ENCODE results near the gene CLTB. TPM values are rescaled to one million over a fixed set of nuclear protein-coding genes. Genes with fewer than 3 reads are reported as not detected.

Gene CLTB
- total and polyA plus RNA-seq, 2 donors (not counting 1 experiment from before 2014, with no cell fraction given): 29.9 to 41.7 TPM

GRCh38 chr5:176424181-176424580 is 7.8 kb upstream of the CLTB start:
- H3K27me3 Mint-ChIP-seq: peaks cover 15% of the 10 kb centered on the region
- no peaks in the 10 kb centered on the region for H3K36me3 ChIP-seq (replicated peaks in 1 of 2; ENCODE audit: control extremely low read depth in 1 of 2, control insufficient read depth in 1 of 2, extremely low read depth in 1 of 2, insufficient read depth in 2 of 2, low read length in 1 of 2)
- H3K4me3 Mint-ChIP-seq: no peak overlapping the region
- WGBS (ENCODE audit: insufficient coverage): no CpG with 5 or more reads among the region's 3 CpGs
- H3K27ac Mint-ChIP-seq: no peak overlapping the region
- intact Hi-C loops (cut with micrococcal nuclease): no loop called here
- ATAC-seq (ENCODE audit: low read depth): no peak
- POLR2A ChIA-PET: no interaction called here
- H3K4me1 Mint-ChIP-seq: no peaks in the 10 kb centered on the region
- no peak overlapping the region for H3K4me3 ChIP-seq (ENCODE audit: control extremely low read depth in 1 of 5, extremely low read depth in 1 of 5, insufficient read depth in 1 of 5, low read depth in 2 of 5, low read length in 4 of 5)
- H3K9me3 Mint-ChIP-seq (ENCODE audit: insufficient read depth): no peaks in the 10 kb centered on the region
- H3K79me2 ChIP-seq (ENCODE audit: control insufficient read depth, insufficient read depth, low read length): no peaks in the 10 kb centered on the region
- no peak overlapping the region for H2AFZ ChIP-seq (ENCODE audit: insufficient read depth, low read depth, low read length, poor library complexity, severe bottlenecking)
- CTCF ChIA-PET: interaction anchor here (1.4 kb wide), 1 partner anchor 150 kb away, joined by 3 read pairs; no protein-coding TSS in a partner anchor
- DNase-seq: no peak
- H3K9me3 ChIP-seq (ENCODE audit: control extremely low read depth in 1 of 3, control insufficient read depth in 2 of 3, insufficient read depth in 1 of 3, low read length in 2 of 3): peaks cover 0 to 3% (median 0%) of the 10 kb centered on the region in 3 donors
- no peak overlapping the region for H3K27ac ChIP-seq (ENCODE audit: low read length in 2 of 2)
- no peaks in the 10 kb centered on the region for H3K4me1 ChIP-seq (ENCODE audit: control insufficient read depth in 2 of 2, insufficient read depth in 2 of 2, low read length in 2 of 2)
- H4K20me1 ChIP-seq (ENCODE audit: control insufficient read depth, insufficient read depth, low read length, poor library complexity, severe bottlenecking): no peaks in the 10 kb centered on the region
- TF ChIP-seq EZH2 (IDR thresholded peaks at IDR 0.05; ENCODE audit: borderline replicate concordance, insufficient read depth, low read depth, low read length, poor library complexity, severe bottlenecking) (no peak), CTCF (IDR thresholded peaks at IDR 0.05) (no peak)
- H3K27me3 ChIP-seq (replicated peaks in 1 of 4; ENCODE audit: control extremely low read depth in 1 of 4, control insufficient read depth in 3 of 4, insufficient read depth in 4 of 4, low read length in 3 of 4): no peaks in the 10 kb centered on the region
- no peak overlapping the region for H3K9ac ChIP-seq (ENCODE audit: low read length)
- no peak overlapping the region for H3K4me2 ChIP-seq (replicated peaks; ENCODE audit: low read depth, low read length, poor library complexity, severe bottlenecking)

- Histone ChIP-seq H2AFZ (ENCODE audit: insufficient read depth, low read depth, low read length, poor library complexity, severe bottlenecking) (no peak overlapping the region), H3K27ac (ENCODE audit: low read length in 2 of 2) (no peak overlapping the region), H4K20me1 (ENCODE audit: control insufficient read depth, insufficient read depth, low read length, poor library complexity, severe bottlenecking) (no peaks in the 10 kb centered on the region), H3K9me3 (ENCODE audit: control extremely low read depth in 1 of 3, control insufficient read depth in 2 of 3, insufficient read depth in 1 of 3, low read length in 2 of 3) (peaks cover 0 to 3% (median 0%) of the 10 kb centered on the region in 3 donors), H3K79me2 (ENCODE audit: control insufficient read depth, insufficient read depth, low read length) (peaks cover 18% of the 10 kb centered on the region), H3K27me3 (replicated peaks in 1 of 4; ENCODE audit: control extremely low read depth in 1 of 4, control insufficient read depth in 3 of 4, insufficient read depth in 4 of 4, low read length in 3 of 4) (no peaks in the 10 kb centered on the region), H3K36me3 (replicated peaks in 1 of 2; ENCODE audit: control extremely low read depth in 1 of 2, control insufficient read depth in 1 of 2, extremely low read depth in 1 of 2, insufficient read depth in 2 of 2, low read length in 1 of 2) (no peaks in the 10 kb centered on the region), H3K4me1 (ENCODE audit: control insufficient read depth in 2 of 2, insufficient read depth in 2 of 2, low read length in 2 of 2) (peaks cover 7 to 8% of the 10 kb centered on the region in 2 donors), H3K9ac (ENCODE audit: low read length) (no peak overlapping the region), H3K4me2 (replicated peaks; ENCODE audit: low read depth, low read length, poor library complexity, severe bottlenecking) (no peak overlapping the region), H3K4me3 (ENCODE audit: control extremely low read depth in 1 of 5, extremely low read depth in 1 of 5, insufficient read depth in 1 of 5, low read depth in 2 of 5, low read length in 4 of 5) (no peak overlapping the region)
- H3K4me3 Mint-ChIP-seq: no peak overlapping the region
- peaks cover 8% of the 10 kb centered on the region for H3K4me1 Mint-ChIP-seq
- no peak for DNase-seq
- WGBS (ENCODE audit: insufficient coverage): no CpG with 5 or more reads among the region's 2 CpGs
- ChIA-PET CTCF (no interaction called here), POLR2A (interaction anchor here (0.7 kb wide), 1 partner anchor 35 kb away, joined by 6 read pairs; no protein-coding TSS in a partner anchor)
- intact Hi-C loops (cut with micrococcal nuclease): no loop called here
- no peak overlapping the region for H3K27ac Mint-ChIP-seq
- ATAC-seq (ENCODE audit: low read depth): no peak
- TF ChIP-seq EZH2 (IDR thresholded peaks at IDR 0.05; ENCODE audit: borderline replicate concordance, insufficient read depth, low read depth, low read length, poor library complexity, severe bottlenecking): no peak
- H3K27me3 Mint-ChIP-seq: peaks cover 15% of the 10 kb centered on the region
- H3K9me3 Mint-ChIP-seq (ENCODE audit: insufficient read depth): no peaks in the 10 kb centered on the region
These were observed 4.7 kb upstream of the CLTB start for GRCh38 chr5:176420972-176421544.

Data from B cell (primary cell).